ENCODE results near the gene CTNND2.

DNA sequence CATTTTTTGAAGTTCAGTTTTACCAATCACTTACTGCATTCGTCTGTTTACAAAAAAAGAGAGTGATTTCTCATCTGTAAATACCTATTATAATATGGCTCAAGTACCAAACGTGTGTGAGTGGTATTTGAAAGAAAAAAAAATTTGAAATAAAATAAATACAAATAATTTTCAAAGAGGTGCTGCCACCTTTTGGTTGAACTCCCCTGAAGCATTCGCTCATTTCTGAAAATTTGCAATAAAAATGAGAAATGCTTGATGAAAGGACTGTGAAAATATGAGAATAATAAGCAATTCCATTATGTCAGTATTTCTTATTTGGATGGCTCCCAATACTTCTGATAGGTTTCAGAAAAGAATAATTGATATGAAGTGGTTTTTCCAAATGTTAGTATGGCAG is 409.9 kb downstream of the CTNND2 start:
- TF ChIP-seq JUND (IDR thresholded peaks at IDR 0.05) (no peak), SP1 (IDR thresholded peaks at IDR 0.05) (no peak), RAD21 (IDR thresholded peaks at IDR 0.05) (peak; percentile 59 to 64), FOXA2 (IDR thresholded peaks at IDR 0.05) (no peak)
- TF ChIP-seq, protein P1, sequence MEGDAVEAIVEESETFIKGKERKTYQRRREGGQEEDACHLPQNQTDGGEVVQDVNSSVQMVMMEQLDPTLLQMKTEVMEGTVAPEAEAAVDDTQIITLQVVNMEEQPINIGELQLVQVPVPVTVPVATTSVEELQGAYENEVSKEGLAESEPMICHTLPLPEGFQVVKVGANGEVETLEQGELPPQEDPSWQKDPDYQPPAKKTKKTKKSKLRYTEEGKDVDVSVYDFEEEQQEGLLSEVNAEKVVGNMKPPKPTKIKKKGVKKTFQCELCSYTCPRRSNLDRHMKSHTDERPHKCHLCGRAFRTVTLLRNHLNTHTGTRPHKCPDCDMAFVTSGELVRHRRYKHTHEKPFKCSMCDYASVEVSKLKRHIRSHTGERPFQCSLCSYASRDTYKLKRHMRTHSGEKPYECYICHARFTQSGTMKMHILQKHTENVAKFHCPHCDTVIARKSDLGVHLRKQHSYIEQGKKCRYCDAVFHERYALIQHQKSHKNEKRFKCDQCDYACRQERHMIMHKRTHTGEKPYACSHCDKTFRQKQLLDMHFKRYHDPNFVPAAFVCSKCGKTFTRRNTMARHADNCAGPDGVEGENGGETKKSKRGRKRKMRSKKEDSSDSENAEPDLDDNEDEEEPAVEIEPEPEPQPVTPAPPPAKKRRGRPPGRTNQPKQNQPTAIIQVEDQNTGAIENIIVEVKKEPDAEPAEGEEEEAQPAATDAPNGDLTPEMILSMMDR (IDR thresholded peaks at IDR 0.05; ENCODE audit: low read depth, low read length, missing input control): peak; percentile 39
- TF ChIP-seq, protein P2, sequence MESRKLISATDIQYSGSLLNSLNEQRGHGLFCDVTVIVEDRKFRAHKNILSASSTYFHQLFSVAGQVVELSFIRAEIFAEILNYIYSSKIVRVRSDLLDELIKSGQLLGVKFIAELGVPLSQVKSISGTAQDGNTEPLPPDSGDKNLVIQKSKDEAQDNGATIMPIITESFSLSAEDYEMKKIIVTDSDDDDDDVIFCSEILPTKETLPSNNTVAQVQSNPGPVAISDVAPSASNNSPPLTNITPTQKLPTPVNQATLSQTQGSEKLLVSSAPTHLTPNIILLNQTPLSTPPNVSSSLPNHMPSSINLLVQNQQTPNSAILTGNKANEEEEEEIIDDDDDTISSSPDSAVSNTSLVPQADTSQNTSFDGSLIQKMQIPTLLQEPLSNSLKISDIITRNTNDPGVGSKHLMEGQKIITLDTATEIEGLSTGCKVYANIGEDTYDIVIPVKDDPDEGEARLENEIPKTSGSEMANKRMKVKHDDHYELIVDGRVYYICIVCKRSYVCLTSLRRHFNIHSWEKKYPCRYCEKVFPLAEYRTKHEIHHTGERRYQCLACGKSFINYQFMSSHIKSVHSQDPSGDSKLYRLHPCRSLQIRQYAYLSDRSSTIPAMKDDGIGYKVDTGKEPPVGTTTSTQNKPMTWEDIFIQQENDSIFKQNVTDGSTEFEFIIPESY (IDR thresholded peaks at IDR 0.05): no peak
- TF ChIP-seq, protein P3, sequence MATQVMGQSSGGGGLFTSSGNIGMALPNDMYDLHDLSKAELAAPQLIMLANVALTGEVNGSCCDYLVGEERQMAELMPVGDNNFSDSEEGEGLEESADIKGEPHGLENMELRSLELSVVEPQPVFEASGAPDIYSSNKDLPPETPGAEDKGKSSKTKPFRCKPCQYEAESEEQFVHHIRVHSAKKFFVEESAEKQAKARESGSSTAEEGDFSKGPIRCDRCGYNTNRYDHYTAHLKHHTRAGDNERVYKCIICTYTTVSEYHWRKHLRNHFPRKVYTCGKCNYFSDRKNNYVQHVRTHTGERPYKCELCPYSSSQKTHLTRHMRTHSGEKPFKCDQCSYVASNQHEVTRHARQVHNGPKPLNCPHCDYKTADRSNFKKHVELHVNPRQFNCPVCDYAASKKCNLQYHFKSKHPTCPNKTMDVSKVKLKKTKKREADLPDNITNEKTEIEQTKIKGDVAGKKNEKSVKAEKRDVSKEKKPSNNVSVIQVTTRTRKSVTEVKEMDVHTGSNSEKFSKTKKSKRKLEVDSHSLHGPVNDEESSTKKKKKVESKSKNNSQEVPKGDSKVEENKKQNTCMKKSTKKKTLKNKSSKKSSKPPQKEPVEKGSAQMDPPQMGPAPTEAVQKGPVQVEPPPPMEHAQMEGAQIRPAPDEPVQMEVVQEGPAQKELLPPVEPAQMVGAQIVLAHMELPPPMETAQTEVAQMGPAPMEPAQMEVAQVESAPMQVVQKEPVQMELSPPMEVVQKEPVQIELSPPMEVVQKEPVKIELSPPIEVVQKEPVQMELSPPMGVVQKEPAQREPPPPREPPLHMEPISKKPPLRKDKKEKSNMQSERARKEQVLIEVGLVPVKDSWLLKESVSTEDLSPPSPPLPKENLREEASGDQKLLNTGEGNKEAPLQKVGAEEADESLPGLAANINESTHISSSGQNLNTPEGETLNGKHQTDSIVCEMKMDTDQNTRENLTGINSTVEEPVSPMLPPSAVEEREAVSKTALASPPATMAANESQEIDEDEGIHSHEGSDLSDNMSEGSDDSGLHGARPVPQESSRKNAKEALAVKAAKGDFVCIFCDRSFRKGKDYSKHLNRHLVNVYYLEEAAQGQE (IDR thresholded peaks at IDR 0.05): no peak
